VCaP (cell line): ENCODE data around the gene HVCN1.
"Not testable (repeated sequence)": the region's sequence is repeated elsewhere in the genome, so short reads cannot be mapped to it uniquely, and the experiment has no call there.

Experiments
- H3K27ac ChIP-seq: fragments of 450-650 bp; 2 replicates; pipeline ENCODE4 v1.5.1; 2017
- CTCF ChIP-seq: fragments of 450-650 bp; conservative IDR thresholded peaks from 2 replicates; pipeline ENCODE4 v1.5.1; 2017; ENCODE audit warnings: mild to moderate bottlenecking, moderate library complexity

Gene HVCN1

GRCh38 chr12:110661337-110661972 lies 27.5 kb downstream of the HVCN1 start:
- TF ChIP-seq CTCF: no peak
- H3K27ac ChIP-seq: no peak overlapping the region

- no peak for TF ChIP-seq CTCF
- H3K27ac ChIP-seq: no peak overlapping the region
Measured at GRCh38 chr12:110658878-110659277, 30.0 kb downstream of the HVCN1 start.

GRCh38 chr12:110658242-110658641 lies 30.7 kb downstream of the HVCN1 start:
- H3K27ac ChIP-seq: no peak overlapping the region
- no peak for TF ChIP-seq CTCF

- H3K27ac ChIP-seq: no peak overlapping the region
Measured at GRCh38 chr12:110657747-110658146, 31.2 kb downstream of the HVCN1 start.

GRCh38 chr12:110656071-110656655 lies 32.8 kb downstream of the HVCN1 start:
- TF ChIP-seq CTCF: no peak
- no peak overlapping the region for H3K27ac ChIP-seq

More at GRCh38 chr12:110657747-110658146, 31.2 kb downstream of the HVCN1 start:
- TF ChIP-seq CTCF: no peak

GRCh38 chr12:110654238-110654637 lies 34.7 kb downstream of the HVCN1 start:
- not testable (repeated sequence) for H3K27ac ChIP-seq

GRCh38 chr12:110649341-110649847 lies 39.5 kb downstream of the HVCN1 start:
- TF ChIP-seq CTCF: no peak
- H3K27ac ChIP-seq: no peak overlapping the region

GRCh38 chr12:110647631-110648040 lies 41.3 kb downstream of the HVCN1 start:
- no peak for TF ChIP-seq CTCF
- no peak overlapping the region for H3K27ac ChIP-seq
